HepG2 (cell line): ENCODE data around the gene PHF2. TPM values are rescaled to one million over a fixed set of nuclear protein-coding genes. Genes with fewer than 3 reads are reported as not detected.

Experiments used
- DNMT3B ChIP-seq: conservative IDR thresholded peaks from 2 replicates; pipeline ENCODE4 v1.6.1; 2016; ENCODE audit warnings: missing biosample characterization, control low read depth
- ETV6 ChIP-seq: sonication (generic); formaldehyde crosslinking; conservative IDR thresholded peaks from 2 replicates; pipeline ENCODE4 v1.4.0; 2020; ENCODE audit warnings: missing genetic modification reagents
- FUBP1 ChIP-seq: sonication (generic); formaldehyde crosslinking; IDR thresholded peaks from 2 replicates; pipeline ENCODE4 v1.5.1; 2020; ENCODE audit warnings: missing genetic modification reagents, mild to moderate bottlenecking, borderline replicate concordance
- KLF12 ChIP-seq: sonication (generic); formaldehyde crosslinking; IDR thresholded peaks from 2 replicates; pipeline ENCODE4 v1.4.0; 2020; ENCODE audit warnings: missing genetic modification reagents, borderline replicate concordance
- MAFG ChIP-seq: sonication (generic); formaldehyde crosslinking; IDR thresholded peaks from 2 replicates; pipeline ENCODE4 v1.5.1; 2020; ENCODE audit warnings: mild to moderate bottlenecking, missing genetic modification reagents
- MED8 ChIP-seq: sonication (generic); formaldehyde crosslinking; IDR thresholded peaks from 2 replicates; pipeline ENCODE4 v1.8.1; 2023; ENCODE audit warnings: mild to moderate bottlenecking, missing genetic modification reagents; ENCODE audit not compliant: insufficient replicate concordance
- MYC ChIP-seq: sonication (generic); formaldehyde crosslinking; IDR thresholded peaks from 2 replicates; pipeline ENCODE4 v1.9.0; 2021; ENCODE audit warnings: missing genetic modification reagents, borderline replicate concordance
- SATB2 ChIP-seq: sonication (generic); formaldehyde crosslinking; IDR thresholded peaks from 2 replicates; pipeline ENCODE4 v1.5.0; 2020; ENCODE audit warnings: missing genetic modification reagents
- STAG1 ChIP-seq: sonication (generic); formaldehyde crosslinking; IDR thresholded peaks from 2 replicates; pipeline ENCODE4 v1.4.0; 2020; ENCODE audit warnings: missing genetic modification reagents
- U2AF1 ChIP-seq: fragments of 200-400 bp; formaldehyde crosslinking; optimal IDR thresholded peaks from 2 replicates; pipeline ENCODE3; 2017; ENCODE audit warnings: mild to moderate bottlenecking, low read depth, low read length
- YY1 ChIP-seq: IDR thresholded peaks from 2 replicates; pipeline ENCODE4 v1.6.1; 2011; ENCODE audit warnings: low read length, low read depth, moderate library complexity, mild to moderate bottlenecking; ENCODE audit not compliant: insufficient read depth, insufficient replicate concordance
- ZFP1 ChIP-seq: IDR thresholded peaks from 2 replicates; pipeline ENCODE4 v1.6.1; 2016
- ZNF33B ChIP-seq: sonication (generic); formaldehyde crosslinking; IDR thresholded peaks from 2 replicates; pipeline ENCODE4 v1.5.1; 2020; ENCODE audit warnings: mild to moderate bottlenecking, missing genetic modification reagents
- ZNF431 ChIP-seq: sonication (generic); formaldehyde crosslinking; IDR thresholded peaks from 2 replicates; pipeline ENCODE4 v1.9.0; 2022; ENCODE audit warnings: missing genetic modification reagents, low read depth, mild to moderate bottlenecking, borderline replicate concordance
- ZNF543 ChIP-seq: sonication (generic); formaldehyde crosslinking; IDR thresholded peaks from 2 replicates; pipeline ENCODE4 v1.4.0; 2020; ENCODE audit warnings: mild to moderate bottlenecking, missing genetic modification reagents
- ZNF547 ChIP-seq: sonication (generic); formaldehyde crosslinking; IDR thresholded peaks from 2 replicates; pipeline ENCODE4 v1.5.1; 2020; ENCODE audit warnings: mild to moderate bottlenecking, missing genetic modification reagents
- ZNF550 ChIP-seq: sonication (generic); formaldehyde crosslinking; IDR thresholded peaks from 2 replicates; pipeline ENCODE4 v1.4.0; 2020; ENCODE audit warnings: mild to moderate bottlenecking, missing genetic modification reagents, borderline replicate concordance
- ZNF619 ChIP-seq: sonication (generic); formaldehyde crosslinking; IDR thresholded peaks from 2 replicates; pipeline ENCODE4 v1.4.0; 2020; ENCODE audit warnings: mild to moderate bottlenecking, missing genetic modification reagents
- ZNF7 ChIP-seq: IDR thresholded peaks from 2 replicates; pipeline ENCODE4 v1.6.1; 2016; ENCODE audit warnings: missing biosample characterization, missing genetic modification reagents
- ZNF761 ChIP-seq: sonication (generic); formaldehyde crosslinking; conservative IDR thresholded peaks from 2 replicates; pipeline ENCODE4 v1.4.0; 2020; ENCODE audit warnings: mild to moderate bottlenecking, missing genetic modification reagents
- polyA plus RNA-seq, 8 experiments: library from polyadenylated mRNA; depleted of rRNA in 3 of 8; stranded (reverse) in 7 of 8; unstranded in 1 of 8; fragments of >200 nt; fragmentation: Illumina TruSeq in 4 of 8; extraction: Trizol in 4 of 8; gene quantifications; 2 replicates each; pipeline versions ENCODE4 v1.2.1 to v1.2.3, GENCODE V29; 2011 to 2016; ENCODE audit warnings: low read depth in 4 of 8, missing spikeins in 1 of 8, mixed read lengths in 1 of 8; ENCODE audit not compliant: insufficient read depth in 1 of 8
- total RNA-seq, 5 experiments: library from RNA; depleted of rRNA; stranded (reverse); fragments of >200 nt; fragmentation: Illumina TruSeq; extraction: Trizol; gene quantifications; 2 replicates each; pipeline ENCODE4 v1.2.3, GENCODE V29; 2016; ENCODE audit warnings: low read depth in 1 of 5
- TF ChIP-seq, protein P1 (sequence below): sonication (generic); formaldehyde crosslinking; IDR thresholded peaks from 2 replicates; pipeline ENCODE4 v1.4.0; 2020; ENCODE audit warnings: mild to moderate bottlenecking, missing genetic modification reagents
- TF ChIP-seq, protein P2 (sequence below): IDR thresholded peaks from 2 replicates; pipeline ENCODE4 v1.4.0; 2020; ENCODE audit warnings: mild to moderate bottlenecking, missing genetic modification reagents

The PHF2 gene
- total and polyA plus RNA-seq, 2 of the 13 experiments (the other 11 are each of a cell fraction or from before 2014, with no cell fraction given), result 6.6 to 9.1 TPM

DNA sequence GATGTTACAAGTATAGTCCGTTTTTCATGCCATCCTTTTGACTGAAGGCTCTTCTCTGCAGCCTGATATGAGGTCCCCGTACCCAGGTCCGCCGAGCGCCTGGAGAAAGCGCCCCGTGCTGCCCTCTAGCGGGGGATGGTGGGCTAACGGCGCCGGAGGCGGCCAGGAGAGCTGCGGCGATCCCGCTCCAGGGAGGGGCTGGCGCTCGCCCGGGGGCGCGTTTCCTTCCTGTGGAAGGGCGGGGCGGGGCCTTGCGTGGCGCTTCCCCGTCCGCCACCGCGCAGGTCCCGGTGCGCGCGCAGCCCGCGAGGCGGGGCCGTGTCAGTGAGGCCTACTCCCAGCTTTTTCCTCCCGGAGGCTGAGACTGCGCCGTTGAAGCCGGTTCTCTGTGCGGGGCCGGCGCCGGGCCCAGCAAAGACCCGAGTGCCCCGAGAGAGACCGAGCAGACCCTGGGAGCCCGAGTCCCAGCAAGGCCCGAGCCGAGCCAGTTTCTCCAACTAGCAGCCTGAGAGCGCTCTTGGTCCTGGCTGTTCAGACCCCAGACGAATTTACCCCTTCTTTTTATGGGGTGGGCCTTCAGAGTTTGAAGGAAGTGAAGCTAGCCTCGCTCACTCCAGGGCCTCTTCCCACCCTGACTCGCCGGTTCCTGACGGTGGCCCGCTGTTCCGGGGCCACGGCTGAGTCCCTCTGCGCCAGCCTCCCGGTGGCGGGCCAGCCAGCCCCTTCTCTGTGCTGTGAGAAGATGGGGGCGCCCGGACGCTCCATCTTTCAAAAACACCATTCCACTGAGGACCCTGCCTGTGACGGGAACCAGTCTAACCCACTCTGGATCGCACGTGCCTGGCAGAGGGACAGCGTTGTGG, 9.7 kb upstream of the PHF2 start (continued):
- TF ChIP-seq, protein P1, sequence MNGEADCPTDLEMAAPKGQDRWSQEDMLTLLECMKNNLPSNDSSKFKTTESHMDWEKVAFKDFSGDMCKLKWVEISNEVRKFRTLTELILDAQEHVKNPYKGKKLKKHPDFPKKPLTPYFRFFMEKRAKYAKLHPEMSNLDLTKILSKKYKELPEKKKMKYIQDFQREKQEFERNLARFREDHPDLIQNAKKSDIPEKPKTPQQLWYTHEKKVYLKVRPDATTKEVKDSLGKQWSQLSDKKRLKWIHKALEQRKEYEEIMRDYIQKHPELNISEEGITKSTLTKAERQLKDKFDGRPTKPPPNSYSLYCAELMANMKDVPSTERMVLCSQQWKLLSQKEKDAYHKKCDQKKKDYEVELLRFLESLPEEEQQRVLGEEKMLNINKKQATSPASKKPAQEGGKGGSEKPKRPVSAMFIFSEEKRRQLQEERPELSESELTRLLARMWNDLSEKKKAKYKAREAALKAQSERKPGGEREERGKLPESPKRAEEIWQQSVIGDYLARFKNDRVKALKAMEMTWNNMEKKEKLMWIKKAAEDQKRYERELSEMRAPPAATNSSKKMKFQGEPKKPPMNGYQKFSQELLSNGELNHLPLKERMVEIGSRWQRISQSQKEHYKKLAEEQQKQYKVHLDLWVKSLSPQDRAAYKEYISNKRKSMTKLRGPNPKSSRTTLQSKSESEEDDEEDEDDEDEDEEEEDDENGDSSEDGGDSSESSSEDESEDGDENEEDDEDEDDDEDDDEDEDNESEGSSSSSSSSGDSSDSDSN (CRISPR knock-in tag), result peak; percentile 87
- TF ChIP-seq DNMT3B (CRISPR knock-in tag), result no peak; the same call in 1 of the 2 replicates
- TF ChIP-seq ETV6 (CRISPR knock-in tag), result 0 out of 2 replicates have a peak, but pooled peaks have one; percentile 38
- peak; percentile 90 for TF ChIP-seq KLF12
- TF ChIP-seq ZNF761 (CRISPR knock-in tag), result 0 out of 2 replicates have a peak, but pooled peaks have one; percentile 38
- no peak; the same call in 1 of the 2 replicates for TF ChIP-seq ZNF431
- peak; percentile 86 for TF ChIP-seq MED8 (CRISPR knock-in tag)
- peak; percentile 27; the same call in 1 of the 2 replicates for TF ChIP-seq ZNF619 (CRISPR knock-in tag)
- TF ChIP-seq ZNF7, result no peak
- no peak for TF ChIP-seq U2AF1
- no peak for TF ChIP-seq FUBP1
- peak; percentile 76 for TF ChIP-seq YY1
- no peak for TF ChIP-seq ZFP1 (CRISPR knock-in tag)
- peak; percentile 74; the same call in 1 of the 2 replicates for TF ChIP-seq MYC
- TF ChIP-seq, protein P2, sequence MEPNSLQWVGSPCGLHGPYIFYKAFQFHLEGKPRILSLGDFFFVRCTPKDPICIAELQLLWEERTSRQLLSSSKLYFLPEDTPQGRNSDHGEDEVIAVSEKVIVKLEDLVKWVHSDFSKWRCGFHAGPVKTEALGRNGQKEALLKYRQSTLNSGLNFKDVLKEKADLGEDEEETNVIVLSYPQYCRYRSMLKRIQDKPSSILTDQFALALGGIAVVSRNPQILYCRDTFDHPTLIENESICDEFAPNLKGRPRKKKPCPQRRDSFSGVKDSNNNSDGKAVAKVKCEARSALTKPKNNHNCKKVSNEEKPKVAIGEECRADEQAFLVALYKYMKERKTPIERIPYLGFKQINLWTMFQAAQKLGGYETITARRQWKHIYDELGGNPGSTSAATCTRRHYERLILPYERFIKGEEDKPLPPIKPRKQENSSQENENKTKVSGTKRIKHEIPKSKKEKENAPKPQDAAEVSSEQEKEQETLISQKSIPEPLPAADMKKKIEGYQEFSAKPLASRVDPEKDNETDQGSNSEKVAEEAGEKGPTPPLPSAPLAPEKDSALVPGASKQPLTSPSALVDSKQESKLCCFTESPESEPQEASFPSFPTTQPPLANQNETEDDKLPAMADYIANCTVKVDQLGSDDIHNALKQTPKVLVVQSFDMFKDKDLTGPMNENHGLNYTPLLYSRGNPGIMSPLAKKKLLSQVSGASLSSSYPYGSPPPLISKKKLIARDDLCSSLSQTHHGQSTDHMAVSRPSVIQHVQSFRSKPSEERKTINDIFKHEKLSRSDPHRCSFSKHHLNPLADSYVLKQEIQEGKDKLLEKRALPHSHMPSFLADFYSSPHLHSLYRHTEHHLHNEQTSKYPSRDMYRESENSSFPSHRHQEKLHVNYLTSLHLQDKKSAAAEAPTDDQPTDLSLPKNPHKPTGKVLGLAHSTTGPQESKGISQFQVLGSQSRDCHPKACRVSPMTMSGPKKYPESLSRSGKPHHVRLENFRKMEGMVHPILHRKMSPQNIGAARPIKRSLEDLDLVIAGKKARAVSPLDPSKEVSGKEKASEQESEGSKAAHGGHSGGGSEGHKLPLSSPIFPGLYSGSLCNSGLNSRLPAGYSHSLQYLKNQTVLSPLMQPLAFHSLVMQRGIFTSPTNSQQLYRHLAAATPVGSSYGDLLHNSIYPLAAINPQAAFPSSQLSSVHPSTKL (CRISPR knock-in tag), result peak; percentile 65; the same call in 1 of the 2 replicates
- peak; percentile 75 for TF ChIP-seq STAG1 (CRISPR knock-in tag)
- TF ChIP-seq SATB2 (CRISPR knock-in tag), result no peak
- TF ChIP-seq ZNF550 (CRISPR knock-in tag), result no peak
- TF ChIP-seq ZNF33B (CRISPR knock-in tag), result no peak; the same call in 1 of the 2 replicates
- TF ChIP-seq ZNF547 (CRISPR knock-in tag), result peak; percentile 56; the same call in 1 of the 2 replicates
- no peak for TF ChIP-seq MAFG (CRISPR knock-in tag)
- no peak for TF ChIP-seq ZNF543
